T-helper 2 cell treated with Interferon-gamma antibody and Interleukin-4, amounts not matched to agents 100 ng/mL and 5 ng/mL, for 36 hours (primary cell): ENCODE measurements around the gene CORIN. TPM values are rescaled to one million over a fixed set of nuclear protein-coding genes. Genes with fewer than 3 reads are reported as not detected.
"Not testable (repeated sequence)": the region's sequence is repeated elsewhere in the genome, so short reads cannot be mapped to it uniquely, and the experiment has no call there.

Source experiments
- intact Hi-C: fragments of 100-400 bp; cut with micrococcal nuclease; formaldehyde crosslinking; loops from one replicate; pipeline ENCODE4 v1.15.1; 2023
- total RNA-seq: library from RNA; stranded (reverse); gene quantifications from 2 replicates; pipeline ENCODE4 v1.2.3, GENCODE V29; 2022

Gene CORIN
- total RNA-seq, 1 donor from 2014 or later: not detected

DNA sequence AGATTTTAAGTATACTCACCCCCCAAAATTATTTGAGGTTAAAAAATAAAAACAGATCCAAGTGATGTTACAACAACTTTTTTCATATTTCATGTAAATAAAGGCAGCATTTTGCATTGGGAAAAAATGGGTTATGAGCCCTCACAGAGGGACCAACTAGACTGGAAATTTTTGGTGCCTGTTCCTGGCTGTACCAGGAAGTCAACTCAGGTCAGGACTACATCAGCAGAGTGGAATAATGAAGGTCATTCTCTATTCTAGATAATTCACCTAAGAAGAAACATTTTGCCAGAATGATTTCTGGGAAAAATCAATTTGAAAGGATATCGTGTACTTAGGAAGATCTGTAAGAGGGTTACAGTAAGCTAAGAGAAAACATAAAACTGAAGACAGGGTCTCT lies 66.8 kb downstream of the CORIN start:
- intact Hi-C loops: no loop called here

DNA sequence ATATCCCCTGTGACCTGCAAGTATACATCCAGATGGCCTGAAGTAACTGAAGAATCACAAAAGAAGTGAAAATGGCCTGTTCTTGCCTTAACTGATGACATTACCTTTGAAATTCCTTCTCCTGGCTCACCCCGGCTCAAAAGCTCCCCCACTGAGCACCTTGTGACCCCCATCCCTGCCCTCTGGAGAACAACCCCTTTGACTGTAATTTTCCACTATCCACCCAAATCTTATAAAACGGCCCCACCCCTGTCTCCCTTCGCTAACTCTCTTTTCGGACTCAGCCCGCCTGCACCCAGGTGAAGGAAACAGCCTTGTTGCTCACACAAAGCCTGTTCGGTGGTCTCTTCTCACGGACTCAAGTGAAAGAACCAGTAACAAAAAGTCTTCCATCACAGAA lies 69.9 kb downstream of the CORIN start:
- intact Hi-C loops: not testable (repeated sequence)

DNA sequence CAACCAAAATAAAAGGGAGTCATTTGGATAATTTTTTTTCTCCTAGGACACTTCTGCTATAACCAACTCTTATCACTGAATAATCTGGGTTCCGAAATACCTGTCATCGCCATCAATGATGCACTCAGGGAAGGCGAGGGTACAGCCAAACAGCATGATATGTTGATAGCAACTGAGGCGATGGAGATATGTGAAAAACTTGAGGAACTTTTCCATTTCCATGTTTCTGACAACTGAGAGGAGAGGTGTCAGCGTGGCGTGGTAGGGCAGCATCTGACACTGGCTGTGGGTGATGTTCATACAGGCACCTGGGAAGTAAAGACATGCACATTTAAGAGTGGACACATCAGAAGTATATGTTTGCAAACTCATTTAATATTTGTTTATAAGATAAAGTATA lies 74.6 kb downstream of the CORIN start:
- intact Hi-C loops: no loop called here

DNA sequence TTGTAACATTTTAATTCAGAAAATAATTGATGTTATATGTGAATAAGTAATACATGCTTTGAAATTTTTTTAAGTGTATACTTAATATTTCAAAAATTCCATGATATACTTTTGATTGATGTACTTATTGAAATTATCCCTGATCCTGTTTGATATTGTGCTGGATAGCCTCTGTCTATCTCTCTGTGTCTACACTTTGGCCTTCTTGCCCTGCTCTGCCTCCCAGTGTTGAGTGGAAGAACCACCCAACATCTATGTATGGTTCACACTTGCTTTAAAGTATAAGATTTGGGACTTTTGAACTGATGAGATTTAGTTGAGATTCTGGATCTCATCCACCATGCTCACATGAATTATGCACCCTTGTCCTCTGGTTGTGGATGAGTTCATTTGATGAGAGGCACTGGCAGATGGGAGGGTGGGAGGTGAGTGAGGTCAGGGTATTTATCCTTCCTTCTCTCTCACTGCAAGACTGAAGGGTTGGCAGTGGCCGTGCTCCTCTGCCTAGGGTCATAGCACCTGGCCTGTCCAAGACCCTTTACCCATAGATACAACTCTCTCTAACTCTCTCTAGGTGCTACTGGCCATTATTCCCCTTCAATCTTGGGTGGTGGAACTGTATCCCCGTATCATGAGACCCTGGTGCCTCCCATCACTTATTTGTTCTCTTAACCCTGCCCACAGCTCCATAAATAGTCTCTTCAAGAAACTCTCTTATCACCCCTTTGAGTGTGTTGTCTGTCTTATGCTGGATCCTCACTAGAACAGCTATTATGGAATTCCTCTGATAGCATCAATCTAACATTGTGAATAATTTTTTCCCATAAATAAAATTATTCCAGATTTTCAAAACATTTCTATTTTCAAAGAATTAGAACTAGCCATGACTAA lies 75.2 kb downstream of the CORIN start:
- intact Hi-C loops: no loop called here

DNA sequence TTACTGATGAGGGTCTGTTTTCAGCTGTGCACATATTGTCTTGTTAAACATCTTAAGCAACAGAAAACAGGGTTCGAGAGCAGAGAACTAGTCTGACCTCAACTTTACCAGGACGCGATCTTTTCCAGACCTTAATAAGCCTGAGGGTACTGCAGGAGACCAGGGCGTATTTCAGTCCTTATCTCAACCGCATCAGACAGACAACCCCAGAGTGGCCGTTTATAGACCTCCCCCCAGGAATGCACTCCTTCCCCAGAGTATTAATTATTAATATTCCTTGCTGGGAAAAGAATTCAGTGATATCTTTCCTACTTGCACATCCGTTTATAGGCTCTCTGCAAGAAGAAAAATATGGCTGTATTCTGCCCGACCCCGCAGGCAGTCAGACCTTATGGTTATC lies 84.6 kb downstream of the CORIN start:
- intact Hi-C loops: not testable (repeated sequence)

DNA sequence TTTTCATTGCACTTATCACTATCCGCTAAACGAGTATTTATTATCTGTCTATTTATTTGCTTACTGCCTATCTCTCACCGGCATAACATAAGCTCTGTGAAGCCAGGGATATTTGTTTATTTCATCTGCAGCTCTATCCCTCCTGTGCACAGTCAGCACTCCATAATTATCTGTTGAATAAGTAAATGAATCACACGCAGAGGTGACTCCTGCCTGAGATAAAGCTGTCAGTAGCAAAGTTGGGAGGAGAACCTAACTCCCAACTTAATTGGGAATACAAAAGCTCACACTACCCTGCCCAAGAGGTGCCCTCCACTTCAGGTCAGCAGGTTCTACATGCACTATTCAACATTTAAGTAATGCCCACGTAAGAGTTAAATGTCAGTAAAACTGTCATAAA lies 85.7 kb downstream of the CORIN start:
- intact Hi-C loops: no loop called here

DNA sequence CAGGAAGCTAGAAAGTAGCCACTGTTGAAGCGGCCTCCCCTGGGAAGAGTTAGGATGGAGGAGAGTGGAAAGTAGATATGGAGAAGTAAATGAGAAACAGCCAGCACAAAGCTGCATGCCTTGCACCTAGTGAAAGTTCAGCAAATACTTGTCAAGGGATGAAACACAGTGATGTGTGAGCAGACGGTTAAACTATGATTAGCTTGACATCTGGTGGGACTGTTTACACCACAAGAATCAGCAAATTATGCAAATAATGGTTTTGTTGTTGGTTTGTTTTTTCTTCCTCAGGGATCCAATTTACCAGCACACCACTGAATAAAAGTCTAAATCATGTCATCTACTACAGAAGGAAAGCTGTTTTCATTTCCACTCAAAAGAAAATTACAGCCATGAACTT lies 87.1 kb downstream of the CORIN start:
- intact Hi-C loops: no loop called here

DNA sequence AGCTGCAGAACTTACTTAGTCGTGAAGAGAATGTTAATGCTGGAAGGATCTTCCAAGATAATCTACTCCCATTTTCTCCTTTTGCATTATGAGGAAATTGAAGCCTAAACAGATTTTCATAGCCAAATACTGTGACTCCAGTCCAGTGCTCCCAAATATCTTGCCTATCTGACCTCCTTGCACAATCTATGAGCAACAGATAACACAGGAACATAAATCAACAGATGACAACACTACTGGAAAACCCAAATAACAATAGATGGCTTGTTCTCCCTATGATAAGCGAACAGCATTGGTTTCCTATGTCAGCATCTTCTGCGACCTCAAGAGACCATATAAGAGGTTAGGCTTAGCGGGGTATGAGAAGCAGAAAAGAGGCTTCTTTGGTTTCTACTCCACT lies 88.0 kb downstream of the CORIN start:
- intact Hi-C loops: no loop called here

DNA sequence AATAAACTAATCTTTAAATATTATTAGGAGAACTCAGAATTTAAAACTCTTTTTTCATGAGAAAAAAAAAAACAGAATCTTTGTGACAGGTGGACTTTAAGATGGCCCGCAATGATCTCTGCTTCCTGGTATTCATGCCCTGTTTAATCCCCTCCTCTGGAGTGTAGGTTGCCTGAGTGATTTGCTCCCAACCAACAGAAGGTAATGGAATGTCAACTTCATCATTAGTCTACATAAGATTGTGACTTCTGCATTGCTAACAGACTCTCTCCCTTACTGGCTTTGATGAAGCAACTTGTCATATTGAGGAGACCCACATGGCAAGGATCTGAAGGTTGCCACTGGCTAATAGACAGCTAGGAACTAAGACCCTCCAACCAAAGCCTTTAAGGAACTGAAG lies 88.8 kb downstream of the CORIN start:
- intact Hi-C loops: no loop called here

DNA sequence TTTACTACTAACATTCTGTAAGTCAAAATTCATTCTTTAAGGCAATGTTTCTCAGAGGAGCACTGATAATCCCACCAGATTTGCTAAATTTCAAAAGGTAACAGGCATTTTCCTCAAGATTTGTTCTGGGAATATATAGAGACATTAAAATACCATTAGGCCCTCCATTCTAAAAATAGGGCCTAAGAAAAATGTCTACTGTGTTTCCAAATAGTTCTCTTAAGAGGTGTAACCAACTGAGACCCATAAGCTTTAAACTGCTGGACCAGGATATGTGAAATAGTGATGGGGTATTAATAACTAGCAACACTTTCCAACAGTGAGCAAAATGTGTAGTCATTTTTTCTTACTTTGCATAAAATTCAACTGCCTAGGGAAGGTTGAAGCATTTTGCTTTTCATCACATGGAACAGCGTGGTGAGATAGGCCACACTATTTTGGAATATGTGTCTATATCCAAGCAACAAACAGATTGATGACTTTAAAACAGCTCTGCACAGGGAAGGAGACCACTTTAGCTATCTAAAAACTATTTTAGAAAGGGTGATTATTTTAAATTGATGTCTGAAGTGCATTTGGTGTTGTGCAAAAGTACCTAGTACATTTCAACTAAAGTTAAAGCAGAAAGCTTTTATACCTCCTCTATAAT lies 89.9 kb downstream of the CORIN start:
- intact Hi-C loops: no loop called here

DNA sequence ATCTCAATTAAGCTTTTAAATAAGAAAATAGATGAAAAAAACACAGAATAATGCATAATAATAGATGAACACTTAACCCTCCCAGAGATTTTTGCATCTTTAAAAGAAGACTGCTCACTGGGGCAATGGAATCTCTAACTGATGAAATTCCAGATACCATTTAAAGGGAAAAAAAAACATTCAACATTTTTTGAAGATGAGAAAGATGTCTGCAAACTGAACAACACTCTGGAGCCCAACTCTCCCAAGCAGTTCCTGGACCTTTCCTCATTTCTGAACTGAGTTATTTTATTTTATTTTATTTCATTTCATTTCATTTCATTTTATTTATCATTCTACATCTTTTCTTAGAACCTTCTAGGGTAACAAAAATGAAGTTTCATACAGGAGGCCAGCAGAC lies 90.7 kb downstream of the CORIN start:
- intact Hi-C loops: no loop called here

DNA sequence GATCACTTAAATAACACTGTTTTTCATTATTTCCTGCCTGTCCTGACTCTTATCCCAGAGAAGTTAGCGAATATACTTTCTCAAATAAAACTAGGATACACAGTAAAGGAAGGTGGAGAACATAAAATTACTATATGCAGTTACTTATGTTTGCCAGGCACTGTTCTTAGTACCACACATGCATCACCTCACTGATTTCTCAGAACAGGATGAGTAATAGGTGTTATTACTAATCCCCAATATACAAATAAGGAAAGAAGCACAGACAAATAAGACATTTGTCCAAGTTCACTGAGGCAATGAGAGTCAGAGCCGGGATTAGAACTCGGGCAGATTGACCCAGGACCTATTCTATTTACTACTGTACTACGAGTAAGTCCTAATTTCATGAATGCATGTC lies 91.7 kb downstream of the CORIN start:
- intact Hi-C loops: no loop called here

DNA sequence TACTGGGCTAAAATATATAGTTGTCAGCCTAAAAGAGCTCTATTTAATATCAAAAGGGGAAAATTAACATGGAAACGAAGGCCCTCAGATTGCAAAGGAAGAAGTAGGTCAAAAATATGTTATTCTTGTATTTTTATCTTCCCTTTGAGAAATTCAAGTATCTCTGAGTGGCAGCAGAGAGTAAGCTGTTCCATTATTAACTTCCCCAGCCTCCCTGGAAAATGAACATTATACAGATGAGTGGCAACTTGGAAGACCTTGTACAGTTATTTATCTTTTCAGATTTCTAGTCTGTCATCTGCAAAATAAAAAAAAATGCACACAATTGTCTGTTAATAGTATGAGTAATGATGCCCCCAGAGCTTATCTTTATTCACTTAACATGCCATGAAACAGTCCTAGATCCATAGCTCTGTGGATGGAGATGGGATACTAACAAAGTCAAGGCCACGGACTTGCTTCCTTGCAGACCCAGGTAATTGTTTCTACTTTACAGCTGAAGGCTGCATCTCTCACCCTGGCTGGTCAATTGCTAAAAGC lies 93.0 kb downstream of the CORIN start:
- intact Hi-C loops: no loop called here

DNA sequence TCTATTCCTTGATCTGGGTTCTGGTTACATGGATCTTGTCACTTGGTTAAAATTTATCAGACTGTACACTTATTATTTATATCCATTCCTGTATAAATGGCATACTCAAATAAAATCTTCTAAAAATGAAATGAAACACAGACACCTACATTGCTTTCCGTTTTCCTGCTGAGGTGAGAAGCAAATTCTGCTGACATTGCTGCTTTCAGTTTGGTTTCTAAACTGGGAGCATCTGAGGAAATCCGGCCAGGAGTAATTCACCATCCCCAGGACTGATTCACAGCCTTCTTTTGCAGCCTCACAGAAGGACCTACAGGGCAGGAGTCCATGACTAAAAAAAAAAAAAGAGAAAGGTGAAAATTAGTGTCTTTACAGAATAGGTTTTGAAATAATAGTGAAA lies 93.6 kb downstream of the CORIN start:
- intact Hi-C loops: no loop called here

DNA sequence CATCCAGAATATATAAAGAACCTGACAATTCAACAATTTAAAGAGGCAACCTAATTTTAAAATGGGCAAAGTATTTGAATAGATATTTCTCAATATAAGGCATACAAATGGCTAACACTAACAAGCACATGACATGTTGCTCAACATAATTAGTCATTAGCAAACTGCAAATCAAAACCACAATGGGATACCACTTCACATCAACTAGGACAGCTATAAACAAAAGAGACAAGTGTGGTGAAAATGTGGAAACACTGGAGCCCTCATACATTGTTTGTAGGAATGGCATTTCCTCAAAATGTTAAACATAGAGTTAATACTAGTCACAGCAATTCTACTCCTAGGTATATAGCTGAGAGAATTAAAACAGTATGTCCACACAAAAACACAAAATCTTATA lies 96.7 kb downstream of the CORIN start:
- intact Hi-C loops: no loop called here

DNA sequence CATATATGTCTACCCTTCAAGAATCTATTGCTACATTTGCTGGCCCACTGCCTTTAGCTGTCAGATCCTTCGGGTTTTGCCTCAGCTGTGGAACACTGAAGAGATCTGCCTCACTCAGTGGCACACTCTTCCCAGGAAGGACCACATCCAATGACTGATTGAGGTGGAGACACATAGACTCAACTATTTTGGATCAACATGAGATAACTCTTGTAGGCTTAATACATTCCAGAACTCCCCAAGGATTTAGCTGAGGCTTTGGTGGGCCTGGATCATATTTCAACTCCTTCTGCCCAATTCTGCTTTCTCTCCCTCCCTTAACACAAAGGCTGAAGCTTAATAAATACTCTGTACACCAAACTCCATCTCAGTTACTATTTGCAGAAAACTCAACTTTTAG lies 100.5 kb downstream of the CORIN start:
- intact Hi-C loops: no loop called here

DNA sequence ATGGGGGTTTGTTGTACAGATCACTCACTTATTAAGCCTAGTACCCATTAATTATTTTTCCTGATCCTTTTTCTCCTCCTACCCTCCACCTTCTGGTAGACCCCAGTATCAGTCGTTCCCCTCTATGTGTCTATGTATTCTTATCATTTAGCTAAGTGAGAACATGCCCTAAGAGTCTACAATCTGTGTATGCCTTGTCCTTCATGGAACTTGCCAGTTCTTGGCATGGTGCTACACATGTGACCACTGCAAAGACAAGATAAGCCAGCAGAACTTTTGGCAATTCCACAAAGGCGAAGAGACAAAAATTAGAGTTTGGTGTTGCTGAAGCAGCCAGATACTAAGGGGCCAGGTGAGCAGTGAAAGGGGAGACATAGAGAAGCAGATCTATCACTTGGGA lies 101.3 kb downstream of the CORIN start:
- intact Hi-C loops: no loop called here

DNA sequence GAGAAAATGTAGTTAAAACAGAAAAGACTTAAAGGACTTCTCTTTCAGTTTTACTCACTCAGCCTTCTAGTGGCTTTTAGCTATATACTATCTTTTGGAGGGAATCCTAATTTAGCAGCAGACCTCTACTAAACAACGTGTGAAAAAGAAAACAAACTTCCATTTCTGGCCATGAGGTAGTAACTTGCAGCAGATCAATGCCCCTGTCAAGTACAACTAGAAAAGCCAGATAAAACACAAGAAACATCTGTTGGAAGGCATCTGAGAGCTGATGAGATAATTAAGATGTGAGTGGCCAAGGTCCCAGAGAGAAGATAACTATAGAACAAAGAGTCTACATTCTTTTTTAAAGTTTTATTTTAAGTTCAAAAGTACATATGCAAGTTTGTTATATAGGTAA lies 101.7 kb downstream of the CORIN start:
- intact Hi-C loops: no loop called here

DNA sequence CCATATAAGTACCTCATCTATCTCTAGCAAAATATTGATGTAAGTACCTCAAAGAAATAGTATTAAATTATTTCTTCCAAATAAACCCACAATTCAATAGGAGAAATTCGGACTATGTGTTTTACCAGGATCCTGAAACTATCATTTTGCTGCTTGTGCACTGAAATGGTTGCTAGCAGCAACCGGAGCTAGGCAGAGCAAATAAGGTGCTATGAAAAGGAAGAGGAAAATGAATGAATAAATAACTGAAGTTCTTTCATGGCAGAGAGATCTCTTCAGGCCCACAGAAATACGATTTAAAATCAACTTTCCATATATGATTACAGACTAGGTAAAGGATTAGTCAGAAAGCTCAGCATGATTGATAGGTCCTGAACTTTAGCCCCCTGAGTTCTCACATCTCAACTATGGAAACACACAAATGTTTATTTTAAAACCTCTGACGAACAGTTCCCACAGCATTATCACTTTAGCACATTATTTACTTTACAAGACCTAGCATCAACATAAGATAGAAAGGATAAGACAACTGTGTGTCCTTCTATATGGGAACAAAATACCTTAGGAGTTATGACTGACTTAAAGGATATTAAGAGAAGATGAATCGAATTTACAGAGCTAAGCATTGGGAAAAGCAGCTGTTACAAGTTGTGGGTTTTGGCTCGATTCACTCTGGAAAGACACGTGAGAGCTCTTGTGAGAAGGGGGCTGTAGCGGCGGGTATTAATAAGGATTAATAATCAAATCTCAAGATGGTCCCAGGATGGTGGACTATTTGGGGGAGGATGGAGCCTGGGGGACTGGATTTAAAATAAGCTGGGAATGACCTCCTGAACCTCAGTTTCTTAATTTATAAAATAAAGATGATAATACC lies 104.3 kb downstream of the CORIN start:
- intact Hi-C loops: no loop called here

DNA sequence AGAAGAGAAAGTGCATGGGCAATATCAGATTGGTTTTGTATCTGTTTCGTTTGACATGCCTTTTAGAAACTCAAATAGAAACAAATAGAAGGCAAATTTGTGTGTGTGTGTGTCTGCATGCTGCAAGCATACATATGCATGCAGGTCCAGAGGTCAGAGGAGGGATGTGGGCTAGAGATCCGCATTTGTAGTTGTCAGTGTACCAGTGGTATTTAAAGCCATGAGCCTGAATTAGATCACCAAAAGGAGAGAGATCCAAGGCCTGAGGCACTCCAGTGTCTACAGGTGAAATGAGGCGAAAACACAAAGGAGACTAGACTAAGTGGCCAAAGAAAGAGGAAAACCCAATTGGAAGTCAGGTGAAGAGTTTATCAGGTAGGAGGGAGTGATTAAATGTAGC lies 106.7 kb downstream of the CORIN start:
- intact Hi-C loops: no loop called here

DNA sequence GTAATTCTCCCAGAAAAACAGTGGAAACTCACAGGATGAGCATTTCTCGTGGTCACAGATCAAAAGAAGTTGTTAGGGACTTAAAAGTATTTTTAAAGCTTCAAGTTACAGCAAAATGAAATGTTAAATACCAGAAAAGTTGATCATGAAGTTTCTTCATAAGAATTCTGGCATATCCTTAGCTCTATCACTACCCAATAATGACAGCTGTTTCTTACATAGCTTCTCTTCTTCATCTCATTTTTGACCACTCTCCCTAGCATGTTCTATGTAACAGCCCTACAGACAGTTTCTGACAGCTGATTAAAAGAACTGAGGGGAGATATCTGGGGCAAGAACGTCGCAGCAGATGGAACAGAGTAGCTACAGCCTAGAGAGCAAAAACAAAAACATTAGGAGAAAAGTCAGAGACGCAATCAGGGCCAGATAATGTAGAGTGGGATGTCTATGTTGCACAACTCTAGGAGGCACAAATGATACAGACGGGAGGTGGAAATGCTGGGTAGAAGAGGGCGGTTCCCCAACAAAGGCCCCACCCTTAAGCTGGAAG lies 108.7 kb downstream of the CORIN start:
- intact Hi-C loops: no loop called here
